Type B pancreatic cell (in vitro differentiated cells): ENCODE data around the gene NOL6. TPM values are rescaled to one million over a fixed set of nuclear protein-coding genes. Genes with fewer than 3 reads are reported as not detected.

Experiments
- DNase-seq: peaks from one replicate; pipeline ENCODE4 v3.0.0; 2021; ENCODE audit warnings: mixed read lengths; ENCODE audit not compliant: unreplicated experiment; ENCODE audit errors: extremely low spot score
- H3K27ac Mint-ChIP-seq: 2 replicates; pipeline ENCODE4 v1.8.0; 2021; ENCODE audit warnings: mild to moderate bottlenecking, mixed read lengths
- H3K27me3 Mint-ChIP-seq: 2 replicates; pipeline ENCODE4 v1.8.0; 2021; ENCODE audit warnings: mixed read lengths
- H3K36me3 Mint-ChIP-seq: 2 replicates; pipeline ENCODE4 v1.8.0; 2021; ENCODE audit warnings: mixed read lengths
- H3K4me1 Mint-ChIP-seq: one replicate; pipeline ENCODE4 v1.8.0; 2021; ENCODE audit warnings: mixed read lengths; ENCODE audit not compliant: unreplicated experiment
- H3K4me3 Mint-ChIP-seq: 2 replicates; pipeline ENCODE4 v1.8.0; 2021; ENCODE audit warnings: mild to moderate bottlenecking, mixed read lengths
- H3K9me3 Mint-ChIP-seq: 2 replicates; pipeline ENCODE4 v1.8.0; 2021; ENCODE audit warnings: mixed read lengths
- CTCF ChIP-seq: fragments of 200-600 bp; sonication (generic); conservative IDR thresholded peaks from 2 replicates; pipeline ENCODE4 v1.5.0; 2021; ENCODE audit warnings: antibody characterized with exemption, mild to moderate bottlenecking
- total RNA-seq: library from RNA; stranded (reverse); gene quantifications from 2 replicates; pipeline ENCODE4 v1.2.1, GENCODE V29; 2021; ENCODE audit warnings: low replicate concordance

Gene NOL6
- total RNA-seq, 1 donor from 2014 or later: 39.2 TPM

GRCh38 chr9:33439731-33440130 is 34.0 kb downstream of the NOL6 start:
- no peaks in the 10 kb centered on the region for H3K36me3 Mint-ChIP-seq
- peaks cover 15% of the 10 kb centered on the region for H3K4me1 Mint-ChIP-seq
- no peak overlapping the region for H3K4me3 Mint-ChIP-seq
- no peaks in the 10 kb centered on the region for H3K27me3 Mint-ChIP-seq
- no peaks in the 10 kb centered on the region for H3K9me3 Mint-ChIP-seq
- DNase-seq: no peak
- H3K27ac Mint-ChIP-seq: no peak overlapping the region
- no peak for TF ChIP-seq CTCF

GRCh38 chr9:33438926-33439680 is 34.6 kb downstream of the NOL6 start:
- no peaks in the 10 kb centered on the region for H3K9me3 Mint-ChIP-seq

GRCh38 chr9:33437898-33438297 is 35.8 kb downstream of the NOL6 start:
- Mint-ChIP-seq H3K4me1 (peaks cover 20% of the 10 kb centered on the region), H3K9me3 (no peaks in the 10 kb centered on the region), H3K36me3 (no peaks in the 10 kb centered on the region), H3K27me3 (no peaks in the 10 kb centered on the region), H3K4me3 (no peak overlapping the region), H3K27ac (no peak overlapping the region)
- DNase-seq: no peak
- no peak for TF ChIP-seq CTCF

More at GRCh38 chr9:33438926-33439680, 34.6 kb downstream of the NOL6 start:
- no peaks in the 10 kb centered on the region for H3K27me3 Mint-ChIP-seq
- no peak for TF ChIP-seq CTCF
- no peak overlapping the region for H3K27ac Mint-ChIP-seq
- no peak for DNase-seq
- no peaks in the 10 kb centered on the region for H3K36me3 Mint-ChIP-seq
- peaks cover 18% of the 10 kb centered on the region for H3K4me1 Mint-ChIP-seq
- no peak overlapping the region for H3K4me3 Mint-ChIP-seq

GRCh38 chr9:33437205-33437604 is 36.5 kb downstream of the NOL6 start:
- no peak for DNase-seq
- Mint-ChIP-seq H3K36me3 (no peaks in the 10 kb centered on the region), H3K4me3 (no peak overlapping the region), H3K9me3 (no peaks in the 10 kb centered on the region), H3K4me1 (peaks cover 20% of the 10 kb centered on the region), H3K27ac (no peak overlapping the region), H3K27me3 (no peaks in the 10 kb centered on the region)
- no peak for TF ChIP-seq CTCF

GRCh38 chr9:33436445-33436844 is 37.3 kb downstream of the NOL6 start:
- Mint-ChIP-seq H3K9me3 (no peaks in the 10 kb centered on the region), H3K4me3 (no peak overlapping the region), H3K4me1 (peaks cover 20% of the 10 kb centered on the region), H3K36me3 (no peaks in the 10 kb centered on the region), H3K27ac (no peak overlapping the region), H3K27me3 (no peaks in the 10 kb centered on the region)
- no peak for TF ChIP-seq CTCF
- no peak for DNase-seq
